IPS-15b (cell line): Measurements from ENCODE around the gene ZNF418.
"Not testable (repeated sequence)": the region's sequence is repeated elsewhere in the genome, so short reads cannot be mapped to it uniquely, and the experiment has no call there.

Experiments
- H3K27me3 ChIP-seq: one replicate; pipeline ENCODE4 v1.6.1; 2013; ENCODE audit warnings: low read length; ENCODE audit not compliant: control insufficient read depth, insufficient read depth
- H3K36me3 ChIP-seq: one replicate; pipeline ENCODE4 v1.6.1; 2013; ENCODE audit warnings: low read length; ENCODE audit not compliant: control insufficient read depth, insufficient read depth
- H3K4me1 ChIP-seq: one replicate; pipeline ENCODE4 v1.6.1; 2013; ENCODE audit warnings: mild to moderate bottlenecking, low read length; ENCODE audit not compliant: control insufficient read depth, insufficient read depth
- H3K4me3 ChIP-seq: one replicate; pipeline ENCODE4 v1.5.1; 2013; ENCODE audit warnings: low read depth, low read length
- H3K9ac ChIP-seq: one replicate; pipeline ENCODE4 v1.6.1; 2013; ENCODE audit warnings: low read depth, mild to moderate bottlenecking, low read length
- H3K9me3 ChIP-seq: one replicate; pipeline ENCODE4 v1.6.1; 2013; ENCODE audit warnings: mild to moderate bottlenecking, low read length; ENCODE audit not compliant: control insufficient read depth, insufficient read depth

The ZNF418 gene

GRCh38 chr19:57941593-57941992 lies 6.4 kb upstream of the ZNF418 start:
- Histone ChIP-seq H3K9ac (no peak overlapping the region), H3K27me3 (no peaks in the 10 kb centered on the region), H3K36me3 (peaks cover 21% of the 10 kb centered on the region), H3K9me3 (no peaks in the 10 kb centered on the region), H3K4me1 (no peaks in the 10 kb centered on the region), H3K4me3 (no peak overlapping the region)

- Histone ChIP-seq H3K27me3 (no peaks in the 10 kb centered on the region), H3K9me3 (no peaks in the 10 kb centered on the region), H3K36me3 (peaks cover 16% of the 10 kb centered on the region), H3K4me3 (peak overlapping the region; percentile 89), H3K4me1 (peaks cover 2% of the 10 kb centered on the region), H3K9ac (no peak overlapping the region)
These were observed 529 bp upstream of the ZNF418 start for GRCh38 chr19:57935731-57936130.

GRCh38 chr19:57927587-57927986 lies 7.6 kb downstream of the ZNF418 start:
- H3K4me1 ChIP-seq, result no peaks in the 10 kb centered on the region
- peaks cover 21% of the 10 kb centered on the region for H3K9me3 ChIP-seq
- H3K4me3 ChIP-seq, result no peak overlapping the region
- no peaks in the 10 kb centered on the region for H3K27me3 ChIP-seq
- H3K36me3 ChIP-seq, result peaks cover 57% of the 10 kb centered on the region
- no peak overlapping the region for H3K9ac ChIP-seq

GRCh38 chr19:57916168-57916995 lies 18.8 kb downstream of the ZNF418 start, which contains the start of gene ZNF417:
TSS of gene ZNF417 (minus strand) at chr19:57916592. CDS start at chr19:57916411, 181 bp downstream.
- H3K9ac ChIP-seq, result peak within 1 kb of the TSS; percentile 91
- H3K36me3 ChIP-seq, result not testable (repeated sequence)

GRCh38 chr19:57914531-57914930 lies 20.7 kb downstream of the ZNF418 start:
- Histone ChIP-seq H3K36me3 (peaks cover 4% of the 10 kb centered on the region), H3K4me3 (no peak overlapping the region), H3K4me1 (peaks cover 2% of the 10 kb centered on the region), H3K27me3 (no peaks in the 10 kb centered on the region), H3K9me3 (no peaks in the 10 kb centered on the region), H3K9ac (no peak overlapping the region)

More at GRCh38 chr19:57916168-57916995, 18.8 kb downstream of the ZNF418 start, which contains the start of gene ZNF417:
- peak within 1 kb of the TSS; percentile 80 for H3K4me3 ChIP-seq
- not testable (repeated sequence) for H3K27me3 ChIP-seq, H3K4me1 ChIP-seq, H3K9me3 ChIP-seq

GRCh38 chr19:57907394-57907793 lies 27.8 kb downstream of the ZNF418 start:
- H3K9ac ChIP-seq, result no peak overlapping the region
- no peak overlapping the region for H3K4me3 ChIP-seq
- no peaks in the 10 kb centered on the region for H3K4me1 ChIP-seq
- no peaks in the 10 kb centered on the region for H3K9me3 ChIP-seq
- H3K27me3 ChIP-seq, result no peaks in the 10 kb centered on the region
- H3K36me3 ChIP-seq, result peaks cover 7% of the 10 kb centered on the region

GRCh38 chr19:57905258-57905657 lies 29.9 kb downstream of the ZNF418 start:
- Histone ChIP-seq H3K36me3 (peaks cover 4% of the 10 kb centered on the region), H3K4me3 (no peak overlapping the region), H3K9me3 (no peaks in the 10 kb centered on the region), H3K9ac (no peak overlapping the region), H3K4me1 (no peaks in the 10 kb centered on the region), H3K27me3 (no peaks in the 10 kb centered on the region)

GRCh38 chr19:57903618-57904184 lies 31.5 kb downstream of the ZNF418 start:
- H3K4me1 ChIP-seq, result no peaks in the 10 kb centered on the region
- H3K9me3 ChIP-seq, result no peaks in the 10 kb centered on the region
- peaks cover 4% of the 10 kb centered on the region for H3K36me3 ChIP-seq
- H3K27me3 ChIP-seq, result no peaks in the 10 kb centered on the region
- H3K4me3 ChIP-seq, result no peak overlapping the region
- H3K9ac ChIP-seq, result no peak overlapping the region

GRCh38 chr19:57900311-57900710 lies 34.9 kb downstream of the ZNF418 start:
- H3K36me3 ChIP-seq, result no peaks in the 10 kb centered on the region
- no peaks in the 10 kb centered on the region for H3K4me1 ChIP-seq
- no peak overlapping the region for H3K9ac ChIP-seq
- no peak overlapping the region for H3K4me3 ChIP-seq
- H3K27me3 ChIP-seq, result no peaks in the 10 kb centered on the region
- H3K9me3 ChIP-seq, result no peaks in the 10 kb centered on the region

GRCh38 chr19:57890706-57891105 lies 44.5 kb downstream of the ZNF418 start:
- not testable (repeated sequence) for H3K9me3 ChIP-seq, H3K9ac ChIP-seq, H3K36me3 ChIP-seq, H3K4me3 ChIP-seq, H3K4me1 ChIP-seq, H3K27me3 ChIP-seq

- H3K9me3 ChIP-seq, result no peaks in the 10 kb centered on the region
- peaks cover 18% of the 10 kb centered on the region for H3K36me3 ChIP-seq
- H3K4me3 ChIP-seq, result peak within 1 kb of the TSS; percentile 81
- H3K9ac ChIP-seq, result peak within 1 kb of the TSS; percentile 99
- no peaks in the 10 kb centered on the region for H3K27me3 ChIP-seq
- H3K4me1 ChIP-seq, result peaks cover 10% of the 10 kb centered on the region
These were observed 46.5 kb downstream of the ZNF418 start, which contains the start of gene ZNF814 for GRCh38 chr19:57888560-57889231. TSS of gene ZNF814 (minus strand) at chr19:57889037. CDS start at chr19:57888802, 235 bp downstream.
